HG02840 (cell line): ENCODE results near the gene TBX20.
"Not testable (repeated sequence)": the region's sequence is repeated elsewhere in the genome, so short reads cannot be mapped to it uniquely, and the experiment has no call there.

ENCODE experiments used
- ATAC-seq: cut with Tn5 transposase; IDR thresholded peaks from one replicate; pipeline ENCODE4 v1.9.1; 2021; ENCODE audit warnings: mild to moderate bottlenecking, moderate library complexity, moderate number of reproducible peaks; ENCODE audit not compliant: unreplicated experiment, low FRiP score

The TBX20 gene

GRCh38 chr7:35228496-35229051 is 25.3 kb downstream of the TBX20 start:
- not testable (repeated sequence) for ATAC-seq

- not testable (repeated sequence) for ATAC-seq
Measured at GRCh38 chr7:35227438-35227837, 26.5 kb downstream of the TBX20 start.

GRCh38 chr7:35222445-35222844 is 31.5 kb downstream of the TBX20 start:
- not testable (repeated sequence) for ATAC-seq

GRCh38 chr7:35220176-35220575 is 33.7 kb downstream of the TBX20 start:
- not testable (repeated sequence) for ATAC-seq

GRCh38 chr7:35216033-35216432 is 37.9 kb downstream of the TBX20 start:
- ATAC-seq: not testable (repeated sequence)

- ATAC-seq: not testable (repeated sequence)
Measured at GRCh38 chr7:35215063-35215462, 38.8 kb downstream of the TBX20 start.

GRCh38 chr7:35206924-35207323 is 47.0 kb downstream of the TBX20 start:
- ATAC-seq: not testable (repeated sequence)

GRCh38 chr7:35204850-35205249 is 49.0 kb downstream of the TBX20 start:
- not testable (repeated sequence) for ATAC-seq

GRCh38 chr7:35204031-35204430 is 49.9 kb downstream of the TBX20 start:
- not testable (repeated sequence) for ATAC-seq

- ATAC-seq: not testable (repeated sequence)
Measured at GRCh38 chr7:35202353-35202752, 51.5 kb downstream of the TBX20 start.

GRCh38 chr7:35200170-35200569 is 53.7 kb downstream of the TBX20 start:
- ATAC-seq: not testable (repeated sequence)

GRCh38 chr7:35198370-35199140 is 55.3 kb downstream of the TBX20 start:
- ATAC-seq: not testable (repeated sequence)

- ATAC-seq: not testable (repeated sequence)
Measured at GRCh38 chr7:35191571-35191970, 62.3 kb downstream of the TBX20 start.

GRCh38 chr7:35190146-35190773 is 63.6 kb downstream of the TBX20 start:
- ATAC-seq: not testable (repeated sequence)

- ATAC-seq: not testable (repeated sequence)
Measured at GRCh38 chr7:35186751-35187150, 67.1 kb downstream of the TBX20 start.

GRCh38 chr7:35185908-35186731 is 67.8 kb downstream of the TBX20 start:
- ATAC-seq: no peak

GRCh38 chr7:35185578-35185907 is 68.4 kb downstream of the TBX20 start:
- ATAC-seq: not testable (repeated sequence)

GRCh38 chr7:35184961-35185360 is 68.9 kb downstream of the TBX20 start:
- not testable (repeated sequence) for ATAC-seq

GRCh38 chr7:35183873-35184503 is 69.9 kb downstream of the TBX20 start:
- ATAC-seq: not testable (repeated sequence)

GRCh38 chr7:35180665-35181064 is 73.2 kb downstream of the TBX20 start:
- not testable (repeated sequence) for ATAC-seq
